ENCODE data around the gene SLC26A9.

- no peak for TF ChIP-seq CTCF (IDR thresholded peaks at IDR 0.05)
- TF ChIP-seq POLR2A (IDR thresholded peaks at IDR 0.05): no peak
These were observed 12.2 kb upstream of the SLC26A9 start for GRCh38 chr1:205955499-205955898.
